B cell (primary cell): Measurements from ENCODE around the gene ISCU. TPM values are rescaled to one million over a fixed set of nuclear protein-coding genes. Genes with fewer than 3 reads are reported as not detected.

Source experiments
- ATAC-seq: fragments of 200-7000 bp; cut with Tn5 transposase; one replicate; pipeline ENCODE4 v1.10.0; 2021; ENCODE audit warnings: low read depth, mild to moderate bottlenecking, moderate number of reproducible peaks, moderate library complexity
- CTCF ChIA-PET: fragments of 350-600 bp; sonication (Branson Sonifier 250); formaldehyde crosslinking; loops from one replicate; lab custom pipeline; 2021; ENCODE audit warnings: antibody characterized with exemption, inconsistent platforms; lab: Charles Lee
- POLR2A ChIA-PET: fragments of 350-600 bp; sonication (Branson Sonifier 250); formaldehyde crosslinking; loops from one replicate; lab custom pipeline; 2021; ENCODE audit warnings: antibody characterized with exemption; lab: Charles Lee
- DNase-seq: peaks from one replicate; pipeline ENCODE4 v3.0.0; 2013
- H2AFZ ChIP-seq: 2 replicates; pipeline ENCODE4 v1.6.1; 2012; ENCODE audit warnings: mild to moderate bottlenecking, low read depth, low read length; ENCODE audit not compliant: insufficient read depth, poor library complexity, severe bottlenecking
- H3K27ac ChIP-seq, 2 donors: 1 replicate in 1 of 2; 2 replicates in 1 of 2; pipeline ENCODE4 v1.5.1; 2012 to 2013; ENCODE audit warnings: low read length in 2 of 2, mild to moderate bottlenecking in 2 of 2, moderate library complexity in 1 of 2
- H3K27me3 ChIP-seq, 4 experiments: fragments of 200-600 bp in 1 of 4; sonication (generic) in 1 of 4; replicated peaks in 1 of 4; 1 replicate in 2 of 4; 2 replicates in 2 of 4; pipeline versions ENCODE4 v1.6.1 to v1.7.0; 2013 to 2016; ENCODE audit warnings: low read length in 3 of 4, mild to moderate bottlenecking in 2 of 4, mixed read lengths in 1 of 4, moderate library complexity in 1 of 4; ENCODE audit not compliant: insufficient read depth in 4 of 4, control insufficient read depth in 3 of 4; ENCODE audit errors: control extremely low read depth in 1 of 4
- H3K36me3 ChIP-seq, 2 experiments: replicated peaks in 1 of 2; 1 replicate in 1 of 2; 2 replicates in 1 of 2; pipeline versions ENCODE4 v1.6.1 to v1.7.1; 2013; ENCODE audit warnings: low read length in 1 of 2; ENCODE audit not compliant: insufficient read depth in 2 of 2, control insufficient read depth in 1 of 2; ENCODE audit errors: control extremely low read depth in 1 of 2, extremely low read depth in 1 of 2
- H3K4me1 ChIP-seq, 2 donors: fragments of 200-600 bp in 1 of 2; sonication (generic) in 1 of 2; 1 replicate in 1 of 2; 2 replicates in 1 of 2; pipeline versions ENCODE4 v1.5.1 to v1.6.1; 2013 to 2017; ENCODE audit warnings: low read length in 2 of 2; ENCODE audit not compliant: control insufficient read depth in 2 of 2, insufficient read depth in 2 of 2
- H3K4me2 ChIP-seq: replicated peaks from 2 replicates; pipeline ENCODE3; 2012; ENCODE audit warnings: mild to moderate bottlenecking, low read depth, low read length; ENCODE audit not compliant: poor library complexity, severe bottlenecking
- H3K4me3 ChIP-seq, 5 experiments: fragments of 200-600 bp in 1 of 5; sonication (generic) in 1 of 5; 1 replicate in 3 of 5; 2 replicates in 2 of 5; pipeline versions ENCODE4 v1.5.1 to v1.7.0; 2011 to 2016; ENCODE audit warnings: low read length in 4 of 5, mild to moderate bottlenecking in 4 of 5, low read depth in 2 of 5, control low read depth in 1 of 5, moderate library complexity in 1 of 5; ENCODE audit not compliant: insufficient read depth in 1 of 5; ENCODE audit errors: control extremely low read depth in 1 of 5, extremely low read depth in 1 of 5
- H3K79me2 ChIP-seq: fragments of 200-600 bp; sonication (generic); one replicate; pipeline ENCODE4 v1.6.0; 2016; ENCODE audit warnings: low read length; ENCODE audit not compliant: control insufficient read depth, insufficient read depth
- H3K9ac ChIP-seq: fragments of 200-600 bp; sonication (generic); 2 replicates; pipeline ENCODE4 v1.6.1; 2017; ENCODE audit warnings: mild to moderate bottlenecking, low read length, moderate library complexity
- H3K9me3 ChIP-seq, 3 donors: one replicate each; pipeline versions ENCODE4 v1.6.1 to v1.7.1; 2013; ENCODE audit warnings: low read length in 2 of 3; ENCODE audit not compliant: control insufficient read depth in 2 of 3, insufficient read depth in 1 of 3; ENCODE audit errors: control extremely low read depth in 1 of 3
- H4K20me1 ChIP-seq: 2 replicates; pipeline ENCODE4 v1.6.0; 2012; ENCODE audit warnings: mild to moderate bottlenecking, low read length; ENCODE audit not compliant: insufficient read depth, control insufficient read depth, poor library complexity, severe bottlenecking
- H3K27ac Mint-ChIP-seq: one replicate; pipeline ENCODE4 v1.8.0; 2021; ENCODE audit warnings: mixed read lengths
- H3K27me3 Mint-ChIP-seq: one replicate; pipeline ENCODE4 v1.8.0; 2021; ENCODE audit warnings: mixed read lengths
- H3K4me1 Mint-ChIP-seq: one replicate; pipeline ENCODE4 v1.8.0; 2021; ENCODE audit warnings: mixed read lengths
- H3K4me3 Mint-ChIP-seq: one replicate; pipeline ENCODE4 v1.8.0; 2021; ENCODE audit warnings: mixed read lengths
- H3K9me3 Mint-ChIP-seq: one replicate; pipeline ENCODE4 v1.8.0; 2022; ENCODE audit warnings: mixed read lengths; ENCODE audit not compliant: insufficient read depth
- CTCF ChIP-seq: fragments of 200-600 bp; IDR thresholded peaks from one replicate; pipeline ENCODE4 v1.8.0; 2022; ENCODE audit warnings: antibody characterized with exemption, mild to moderate bottlenecking
- EZH2 ChIP-seq: IDR thresholded peaks from 2 replicates; pipeline ENCODE4 v1.6.1; 2012; ENCODE audit warnings: borderline replicate concordance, low read depth, mild to moderate bottlenecking, moderate library complexity, low read length; ENCODE audit not compliant: insufficient read depth, poor library complexity, severe bottlenecking
- WGBS: methylation state at CpG from one replicate; pipeline ENCODE4 v1.1.5; 2013; ENCODE audit warnings: missing lambda C conversion rate; ENCODE audit not compliant: insufficient coverage; 5-methylcytosine and 5-hydroxymethylcytosine counted together
- intact Hi-C: fragments of 100-400 bp; cut with micrococcal nuclease; formaldehyde crosslinking; loops from one replicate; pipeline ENCODE4 v1.10.0; 2022
- polyA plus RNA-seq: library from polyadenylated mRNA; depleted of rRNA; stranded (reverse); fragments of >200 nt; gene quantifications from 2 replicates; pipeline ENCODE4 v1.2.3, GENCODE V29; 2012
- total RNA-seq, 2 donors: library from RNA; stranded (reverse); fragments of 120-200 nt in 1 of 2; gene quantifications; 1 replicate in 1 of 2; 2 replicates in 1 of 2; pipeline versions ENCODE4 v1.2.3 to v1.2.4, GENCODE V29; 2013 to 2022

Gene ISCU
- total and polyA plus RNA-seq, 2 donors (not counting 1 experiment from before 2014, with no cell fraction given) = 173 to 209 TPM

- ATAC-seq = no peak
- Mint-ChIP-seq H3K27ac (no peak overlapping the region), H3K4me3 (no peak overlapping the region), H3K4me1 (peaks cover 11% of the 10 kb centered on the region), H3K9me3 (no peaks in the 10 kb centered on the region), H3K27me3 (peaks cover 4% of the 10 kb centered on the region)
- Histone ChIP-seq H3K27me3 (no peaks in the 10 kb centered on the region), H3K9me3 (peaks cover 0 to under 1% (median 0%) of the 10 kb centered on the region in 3 donors), H3K4me1 (peaks cover 7 to 9% of the 10 kb centered on the region in 2 donors), H2AFZ (no peak overlapping the region), H3K4me3 (no peak overlapping the region), H4K20me1 (no peaks in the 10 kb centered on the region), H3K4me2 (no peak overlapping the region), H3K36me3 (no peaks in the 10 kb centered on the region), H3K9ac (no peak overlapping the region), H3K79me2 (no peaks in the 10 kb centered on the region), H3K27ac (no peak overlapping the region)
- DNase-seq = no peak
- WGBS = 89% methylated on average over 4 of the region's 7 CpGs
- ChIA-PET CTCF (no interaction called here), POLR2A (interaction anchor here (1.3 kb wide), 1 partner anchor 50 kb away, joined by 3 read pairs; no protein-coding TSS in a partner anchor)
- TF ChIP-seq EZH2 (no peak), CTCF (no peak)
- intact Hi-C loops = no loop called here
These were observed 21.6 kb downstream of the ISCU start for GRCh38 chr12:108583991-108584390.

DNA sequence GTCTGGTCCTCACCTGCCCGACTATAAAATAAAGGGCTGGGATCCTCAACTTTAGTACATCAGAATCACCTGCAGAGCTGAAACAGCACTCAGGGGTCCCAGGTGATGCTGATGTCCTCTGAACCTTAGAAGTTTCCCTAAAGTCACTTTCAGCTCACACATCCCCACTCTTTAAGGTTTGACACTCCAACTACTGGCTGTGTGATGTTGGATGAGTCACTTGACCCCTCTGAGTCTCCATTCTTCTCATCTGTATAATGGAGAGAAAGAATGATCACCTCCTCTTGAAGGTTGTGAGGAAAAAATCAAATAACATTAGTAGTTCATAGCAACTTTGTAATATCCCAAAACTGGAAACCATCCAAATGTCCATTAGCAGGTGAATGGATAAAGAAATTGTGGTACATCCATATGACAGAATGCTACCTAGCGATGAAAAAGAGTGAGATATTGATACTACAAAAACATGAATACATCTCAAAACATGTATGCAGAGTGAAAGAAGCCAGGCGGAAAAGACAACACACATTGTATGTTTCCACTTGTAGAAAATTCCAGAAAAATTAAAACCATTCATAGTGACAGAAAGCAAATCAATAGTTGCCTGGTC is 22.2 kb downstream of the ISCU start:
- Histone ChIP-seq H3K27me3 (no peaks in the 10 kb centered on the region), H4K20me1 (no peaks in the 10 kb centered on the region), H3K27ac (no peak overlapping the region), H3K79me2 (no peaks in the 10 kb centered on the region), H3K9ac (no peak overlapping the region), H3K4me2 (no peak overlapping the region), H3K4me1 (peaks cover 3% of the 10 kb centered on the region in 2 donors), H3K36me3 (no peaks in the 10 kb centered on the region), H3K4me3 (no peak overlapping the region), H2AFZ (no peak overlapping the region), H3K9me3 (no peaks in the 10 kb centered on the region)
- no peak for DNase-seq
- ChIA-PET CTCF (no interaction called here), POLR2A (interaction anchor here (1.3 kb wide), 1 partner anchor 49 kb away, joined by 3 read pairs; no protein-coding TSS in a partner anchor)
- WGBS = 100% methylated on average over 1 of the region's 3 CpGs
- H3K9me3 Mint-ChIP-seq = no peaks in the 10 kb centered on the region
- intact Hi-C loops = no loop called here
- H3K27ac Mint-ChIP-seq = no peak overlapping the region
- H3K4me3 Mint-ChIP-seq = no peak overlapping the region
- TF ChIP-seq CTCF = no peak
- no peak for TF ChIP-seq EZH2
- H3K27me3 Mint-ChIP-seq = peaks cover 4% of the 10 kb centered on the region
- ATAC-seq = no peak
- peaks cover 5% of the 10 kb centered on the region for H3K4me1 Mint-ChIP-seq
